GM12891 (cell line): ENCODE data around the gene SQSTM1.

ENCODE experiments used
- POLR2A ChIP-seq: IDR thresholded peaks from 2 replicates; pipeline ENCODE4 v1.6.1; 2011; ENCODE audit warnings: low read depth, low read length, control low read depth
- POLR2AphosphoS5 ChIP-seq: IDR thresholded peaks from 2 replicates; pipeline ENCODE4 v1.6.1; 2011; ENCODE audit warnings: low read depth, low read length, control low read depth
- TAF1 ChIP-seq: IDR thresholded peaks from 2 replicates; pipeline ENCODE4 v1.6.1; 2011; ENCODE audit warnings: low read depth, low read length, control low read depth

DNA sequence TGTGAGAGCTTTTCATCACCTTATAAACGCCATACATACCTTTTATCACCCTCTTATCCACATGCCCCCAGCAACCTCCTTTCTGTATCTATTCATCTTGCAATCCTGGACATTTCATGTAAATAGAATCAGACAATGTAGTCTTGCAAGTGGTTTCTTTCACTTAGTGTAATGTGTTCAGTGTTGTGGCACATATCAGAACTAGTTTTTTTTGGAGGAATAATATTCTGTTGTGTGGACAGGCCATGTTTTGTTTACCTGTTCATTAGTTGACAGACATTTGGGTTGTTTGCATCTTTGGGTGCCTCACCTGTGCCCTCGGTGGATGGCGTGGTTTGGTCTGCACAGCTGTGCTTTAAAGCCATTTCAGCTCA, 1.3 kb downstream of the SQSTM1 start:
- TF ChIP-seq POLR2AphosphoS5 (no peak), TAF1 (no peak), POLR2A (no peak)
